AG08395 (cell line): ENCODE data around the gene KLRC4.
"Not testable (repeated sequence)": the region's sequence is repeated elsewhere in the genome, so short reads cannot be mapped to it uniquely, and the experiment has no call there.

ENCODE experiments used
- DNase-seq: peaks from one replicate; pipeline ENCODE4 v3.0.0; 2012; ENCODE audit warnings: mixed read lengths, low spot score

The KLRC4 gene, protein sequence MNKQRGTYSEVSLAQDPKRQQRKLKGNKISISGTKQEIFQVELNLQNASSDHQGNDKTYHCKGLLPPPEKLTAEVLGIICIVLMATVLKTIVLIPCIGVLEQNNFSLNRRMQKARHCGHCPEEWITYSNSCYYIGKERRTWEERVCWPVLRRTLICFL

DNA sequence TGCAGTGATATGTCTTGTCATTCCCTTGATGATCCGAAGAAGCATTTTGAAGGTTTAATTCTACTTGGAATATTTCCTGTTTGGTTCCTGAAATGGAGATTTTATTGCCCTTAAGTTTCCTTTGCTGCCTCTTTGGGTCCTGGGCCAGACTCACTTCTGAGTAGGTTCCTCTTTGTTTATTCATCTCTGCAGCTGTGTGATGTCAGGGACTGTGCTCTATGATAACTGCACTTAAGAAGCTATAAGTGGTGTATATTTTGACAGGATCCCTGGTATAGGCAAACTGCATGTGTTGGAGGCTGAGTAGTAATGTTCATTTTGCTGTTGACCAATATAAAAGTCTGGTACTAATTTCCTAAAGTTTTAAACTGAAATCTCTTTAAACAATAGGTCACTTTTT lies at the start of gene KLRC4:
Gene KLRC4 (minus strand): TSS at position 366 of the 400 bp plus-strand sequence. CDS start 182 bp downstream, at position 184.
- DNase-seq: no peak

DNA sequence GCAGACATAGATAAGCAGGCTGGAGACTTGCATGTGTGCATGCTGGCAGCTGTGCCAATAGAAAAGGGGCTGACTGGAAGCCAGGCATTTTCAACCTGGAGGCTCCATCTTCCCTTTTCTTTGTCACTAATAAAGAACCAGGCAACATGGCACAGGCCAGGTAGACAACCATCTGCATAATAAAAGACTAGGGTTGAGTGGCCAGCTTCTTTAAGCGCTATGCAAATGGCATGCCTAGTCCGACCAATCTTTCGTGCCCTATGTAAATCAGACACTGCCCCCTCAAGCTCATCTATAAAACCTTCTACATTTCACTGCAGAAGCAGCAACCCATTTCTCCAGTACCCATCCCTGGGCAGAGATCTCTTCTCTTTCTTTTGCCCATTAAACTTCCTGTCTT lies 48.2 kb upstream of the KLRC4 start:
- no peak for DNase-seq

DNA sequence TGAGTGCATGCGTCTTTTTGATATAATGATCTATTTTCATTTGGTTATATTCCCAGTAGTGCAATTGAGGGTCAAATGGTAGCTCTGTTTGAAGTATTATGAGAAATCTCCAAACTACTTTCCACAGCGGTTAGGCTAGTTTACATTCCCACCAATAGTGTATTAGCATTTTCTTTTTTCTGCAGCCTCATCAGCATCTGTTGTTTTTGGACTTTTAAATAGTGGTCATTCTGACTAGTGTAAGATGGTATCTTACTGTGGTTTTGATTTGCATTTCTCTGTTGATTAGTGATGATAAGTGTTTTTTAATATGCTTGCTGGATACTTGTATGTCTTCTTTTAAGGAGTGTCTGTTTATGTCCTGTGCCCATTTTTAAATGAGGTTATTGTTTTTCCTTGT lies 47.3 kb upstream of the KLRC4 start:
- no peak for DNase-seq

DNA sequence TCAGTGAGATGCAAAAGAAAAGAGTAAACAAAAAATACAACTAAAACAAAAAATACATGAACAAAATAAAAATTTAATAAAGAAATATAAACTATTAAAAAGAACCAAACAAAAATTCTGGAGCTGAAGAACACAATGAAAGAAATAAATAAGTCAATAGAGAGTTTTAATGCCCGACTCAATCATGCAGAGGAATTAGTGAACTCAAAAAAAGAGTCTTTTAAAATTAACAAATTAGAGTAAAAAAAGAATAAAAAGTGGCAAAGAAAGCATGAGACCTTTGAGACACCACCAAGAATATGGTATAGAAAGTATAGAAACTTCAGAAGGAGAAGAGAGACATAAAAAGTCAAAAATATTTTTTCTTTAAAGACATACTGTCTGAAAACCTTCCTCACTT lies 46.2 kb upstream of the KLRC4 start:
- DNase-seq: no peak

DNA sequence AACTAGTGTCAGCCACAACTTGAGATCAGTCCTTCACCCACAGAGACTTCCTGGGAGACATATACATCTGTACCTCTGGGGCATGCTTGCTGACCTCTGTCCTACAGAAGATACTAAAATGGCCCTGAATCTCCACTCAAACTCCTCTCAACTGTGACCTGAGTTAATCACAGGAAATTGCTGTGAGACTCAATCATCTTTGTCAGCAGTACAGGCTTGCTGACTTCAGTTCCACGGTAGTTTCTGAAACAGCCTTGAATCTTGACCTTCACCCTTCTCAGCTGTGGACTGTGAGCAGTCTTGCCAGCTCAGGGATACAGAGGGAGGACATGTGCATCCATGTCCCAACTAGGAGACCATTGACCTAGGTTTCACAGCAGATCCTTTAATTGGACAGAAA lies 45.0 kb upstream of the KLRC4 start:
- DNase-seq: no peak

DNA sequence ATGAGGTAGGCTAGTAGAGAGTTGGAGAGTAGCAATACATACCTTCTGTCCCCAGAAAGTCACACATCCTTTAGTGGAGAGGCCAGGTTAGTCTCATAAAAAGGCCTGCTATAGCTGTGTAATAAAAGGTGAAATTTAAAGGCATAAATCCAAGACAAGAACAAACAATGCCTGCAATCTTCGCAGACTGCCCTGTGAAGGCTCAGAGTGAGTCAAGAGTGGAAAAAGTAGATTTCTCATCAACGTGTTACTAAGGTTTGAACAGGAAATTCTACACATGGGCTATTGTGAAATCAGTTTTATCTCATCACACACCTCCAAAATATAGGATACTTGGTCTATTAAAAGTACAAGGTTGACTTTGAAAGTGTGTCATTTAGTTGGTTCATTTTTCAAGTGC lies 43.6 kb upstream of the KLRC4 start, which contains the start of gene KLRC1:
Gene KLRC1 (minus strand): TSS at position 222 of the 400 bp plus-strand sequence. CDS start 2,221 bp downstream, outside the sequence.
- DNase-seq: no peak

DNA sequence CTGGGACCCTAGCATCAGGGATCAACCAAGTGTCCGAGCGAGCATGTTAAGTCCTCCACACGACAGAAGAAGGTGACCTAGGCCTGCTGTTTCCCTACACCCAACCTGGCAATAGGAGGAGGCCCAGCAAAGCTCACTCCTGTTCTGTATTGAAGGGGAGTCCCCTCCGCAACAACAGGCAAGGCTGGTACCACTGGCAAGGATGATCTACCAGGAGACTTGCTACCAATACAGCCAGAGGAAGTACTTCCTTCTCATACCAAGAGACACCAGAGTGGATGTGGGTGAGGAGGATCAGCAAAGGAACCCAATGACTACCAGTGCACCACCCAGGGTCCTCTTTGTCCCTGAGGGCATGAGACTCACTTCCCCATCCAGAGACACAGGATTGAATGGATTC lies 38.7 kb upstream of the KLRC4 start:
- no peak for DNase-seq

DNA sequence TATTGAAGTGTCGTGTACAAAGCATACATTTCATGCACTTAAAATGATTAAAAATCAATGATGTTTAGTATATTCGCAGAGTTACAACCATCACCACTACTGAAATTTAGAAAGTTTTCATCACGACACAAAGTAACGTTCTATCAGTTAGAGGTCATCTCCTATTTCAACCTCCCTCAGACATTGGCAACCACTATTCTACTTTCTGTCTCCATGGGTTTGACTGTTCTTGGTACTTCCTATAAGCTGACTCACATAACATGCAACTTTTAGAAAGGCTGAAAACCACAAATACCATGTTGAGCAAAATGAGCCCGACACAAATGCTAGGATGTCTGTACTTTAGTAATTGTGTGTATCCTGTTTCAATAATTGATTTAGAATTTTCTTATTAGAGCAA lies 36.5 kb upstream of the KLRC4 start:
- not testable (repeated sequence) for DNase-seq

DNA sequence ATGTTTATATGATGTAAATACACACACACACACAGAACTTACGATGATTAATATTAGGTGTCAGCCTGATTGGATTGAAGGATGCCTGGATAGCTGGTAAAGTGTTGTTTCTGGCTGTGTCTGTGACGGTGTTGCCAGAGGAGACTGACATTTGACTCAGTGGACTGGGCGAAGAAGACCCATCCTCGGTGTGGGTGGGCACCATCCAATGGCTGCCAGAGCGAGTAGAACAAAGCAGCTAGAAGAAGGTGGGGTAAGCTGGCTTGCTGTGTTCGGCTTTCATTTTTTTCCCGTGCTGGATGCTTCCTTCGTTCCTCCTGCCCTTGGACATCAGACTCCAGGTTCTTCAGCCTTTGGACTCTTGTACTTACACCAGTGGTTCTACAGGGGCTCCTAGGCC lies 31.6 kb upstream of the KLRC4 start:
- not testable (repeated sequence) for DNase-seq

DNA sequence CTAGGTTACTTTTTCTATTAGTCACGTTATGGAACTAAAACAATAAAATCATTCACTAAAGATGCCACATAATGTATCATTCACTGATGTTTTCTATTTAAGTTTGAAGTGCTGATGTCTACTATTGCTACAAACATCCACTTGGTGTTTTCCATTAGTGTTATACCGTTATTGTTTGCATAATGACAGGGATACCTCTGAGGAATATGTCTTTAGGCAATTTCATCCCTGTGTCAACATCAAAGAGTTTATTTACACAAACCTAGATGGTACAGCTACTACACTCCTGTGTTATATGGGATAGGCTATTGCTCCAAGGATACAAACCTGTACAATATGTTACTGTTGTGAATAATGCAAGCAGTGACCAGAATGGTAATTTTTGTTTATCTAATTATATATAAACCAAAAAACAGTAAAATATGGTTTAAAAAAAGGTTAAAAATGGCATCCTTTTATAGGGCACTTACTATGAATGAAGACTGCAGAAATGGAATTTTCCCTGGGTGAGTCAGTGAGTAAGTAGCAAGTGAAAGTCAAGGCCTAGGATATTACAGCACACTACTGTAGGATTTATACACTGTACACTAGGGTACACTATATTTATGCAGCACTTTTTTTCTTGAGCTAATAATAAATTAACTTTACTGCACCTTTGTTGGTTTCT lies 30.2 kb upstream of the KLRC4 start:
- not testable (repeated sequence) for DNase-seq

DNA sequence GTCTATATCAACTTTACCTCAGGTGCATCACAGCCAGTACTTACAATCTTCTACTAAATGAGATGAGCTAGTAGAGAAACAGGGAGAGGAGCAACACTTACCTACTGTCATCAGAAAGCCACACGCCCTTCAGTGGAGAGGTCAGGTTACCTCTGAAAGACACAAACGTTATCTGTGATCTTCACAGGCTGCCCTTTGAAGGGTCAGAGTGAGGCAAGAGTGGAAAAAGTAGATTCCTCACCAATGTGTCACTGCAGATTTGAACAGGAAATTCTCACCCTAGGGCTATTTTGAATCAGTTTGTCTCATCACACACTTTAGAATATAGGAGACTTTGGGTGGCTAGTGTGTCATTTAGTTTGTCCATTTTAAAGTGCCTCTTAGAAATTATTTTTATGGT lies 28.0 kb upstream of the KLRC4 start:
- DNase-seq: not testable (repeated sequence)

DNA sequence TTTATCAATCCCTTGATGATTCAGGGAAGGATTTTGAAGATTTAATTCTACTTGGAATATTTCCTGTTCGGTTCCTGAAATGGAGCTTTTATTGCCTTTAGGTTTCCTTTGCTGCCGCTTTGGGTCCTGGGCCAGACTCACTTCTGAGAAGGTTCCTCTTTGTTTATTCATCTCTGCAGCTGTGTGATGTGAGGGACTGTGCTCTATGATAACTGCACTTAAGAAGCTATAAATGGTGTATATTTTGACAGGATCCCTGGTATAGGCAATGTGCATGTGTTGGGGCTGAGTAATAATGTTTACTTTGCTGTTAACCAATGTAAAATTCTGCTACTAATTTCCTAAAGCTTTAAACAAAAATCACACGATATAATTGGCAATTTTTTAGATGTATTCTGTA lies 26.3 kb upstream of the KLRC4 start, which contains the start of gene KLRC2:
Gene KLRC2 (minus strand): TSS at position 195 of the 400 bp plus-strand sequence. CDS start 24 bp downstream, at position 171.
- DNase-seq: not testable (repeated sequence)

DNA sequence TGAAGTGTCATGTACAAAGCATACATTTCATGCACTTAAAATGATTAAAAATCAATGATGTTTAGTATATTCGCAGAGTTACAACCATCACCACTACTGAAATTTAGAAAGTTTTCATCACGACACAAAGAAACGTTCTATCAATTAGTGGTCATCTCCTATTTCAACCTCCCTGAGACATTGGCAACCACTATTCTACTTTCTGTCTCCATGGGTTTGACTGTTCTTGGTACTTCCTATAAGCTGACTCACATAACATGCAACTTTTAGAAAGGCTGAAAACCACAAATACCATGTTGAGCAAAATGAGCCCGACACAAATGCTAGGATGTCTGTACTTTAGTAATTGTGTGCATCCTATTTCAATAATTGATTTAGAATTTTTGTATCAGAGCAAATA lies 21.1 kb upstream of the KLRC4 start:
- DNase-seq: not testable (repeated sequence)

DNA sequence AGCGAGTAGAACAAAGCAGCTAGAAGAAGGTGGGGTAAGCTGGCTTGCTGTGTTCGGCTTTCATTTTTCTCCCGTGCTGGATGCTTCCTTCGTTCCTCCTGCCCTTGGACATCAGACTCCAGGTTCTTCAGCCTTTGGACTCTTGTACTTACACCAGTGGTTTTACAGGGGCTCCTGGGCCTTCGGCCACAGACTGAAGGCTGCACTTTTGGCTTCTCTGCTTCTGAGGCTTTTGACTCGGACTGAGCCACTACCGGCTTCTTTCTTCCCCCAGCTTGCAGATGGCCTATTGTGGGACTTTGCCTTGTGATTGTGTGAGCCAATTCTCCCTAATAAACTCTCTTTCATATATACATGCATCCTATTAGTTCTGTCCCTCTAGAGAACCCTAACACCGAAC lies 16.4 kb upstream of the KLRC4 start:
- not testable (repeated sequence) for DNase-seq

DNA sequence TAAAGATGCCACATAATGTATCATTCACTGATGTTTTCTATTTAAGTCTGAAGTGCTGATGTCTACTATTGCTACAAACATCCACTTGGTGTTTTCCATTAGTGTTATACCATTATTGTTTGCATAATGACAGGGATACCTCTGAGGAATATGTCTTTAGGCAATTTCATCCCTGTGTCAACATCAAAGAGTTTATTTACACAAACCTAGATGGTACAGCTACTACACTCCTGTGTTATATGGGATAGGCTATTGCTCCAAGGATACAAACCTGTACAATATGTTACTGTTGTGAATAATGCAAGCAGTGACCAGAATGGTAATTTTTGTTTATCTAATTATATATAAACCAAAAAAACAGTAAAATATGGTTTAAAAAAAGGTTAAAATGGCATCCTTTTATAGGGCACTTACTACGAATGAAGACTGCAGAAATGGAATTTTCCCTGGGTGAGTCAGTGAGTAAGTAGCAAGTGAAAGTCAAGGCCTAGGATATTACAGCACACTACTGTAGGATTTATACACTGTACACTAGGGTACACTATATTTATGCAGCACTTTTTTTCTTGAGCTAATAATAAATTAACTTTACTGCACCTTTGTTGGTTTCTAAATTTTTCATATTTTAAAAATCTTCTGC lies 14.8 kb upstream of the KLRC4 start:
- DNase-seq: not testable (repeated sequence)

DNA sequence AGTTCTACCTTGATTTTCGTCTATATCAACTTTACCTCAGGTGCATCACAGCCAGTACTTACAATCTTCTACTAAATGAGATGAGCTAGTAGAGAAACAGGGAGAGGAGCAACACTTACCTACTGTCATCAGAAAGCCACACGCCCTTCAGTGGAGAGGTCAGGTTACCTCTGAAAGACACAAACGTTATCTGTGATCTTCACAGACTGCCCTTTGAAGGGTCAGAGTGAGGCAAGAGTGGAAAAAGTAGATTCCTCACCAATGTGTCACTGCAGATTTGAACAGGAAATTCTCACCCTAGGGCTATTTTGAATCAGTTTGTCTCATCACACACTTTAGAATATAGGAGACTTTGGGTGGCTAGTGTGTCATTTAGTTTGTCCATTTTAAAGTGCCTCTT lies 12.6 kb upstream of the KLRC4 start:
- not testable (repeated sequence) for DNase-seq

DNA sequence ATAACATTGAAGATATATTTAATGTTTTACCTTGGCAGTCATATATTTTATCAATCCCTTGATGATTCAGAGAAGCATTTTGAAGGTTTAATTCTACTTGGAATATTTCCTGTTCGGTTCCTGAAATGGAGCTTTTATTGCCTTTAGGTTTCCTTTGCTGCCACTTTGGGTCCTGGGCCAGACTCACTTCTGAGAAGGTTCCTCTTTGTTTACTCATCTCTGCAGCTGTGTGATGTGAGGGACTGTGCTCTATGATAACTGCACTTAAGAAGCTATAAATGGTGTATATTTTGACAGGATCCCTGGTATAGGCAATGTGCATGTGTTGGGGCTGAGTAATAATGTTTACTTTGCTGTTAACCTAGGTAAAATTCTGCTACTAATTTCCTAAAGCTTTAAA lies 10.8 kb upstream of the KLRC4 start, which contains the start of gene KLRC3:
Gene KLRC3 (minus strand): TSS at position 262 of the 400 bp plus-strand sequence. CDS start 45 bp downstream, at position 217.
- not testable (repeated sequence) for DNase-seq

DNA sequence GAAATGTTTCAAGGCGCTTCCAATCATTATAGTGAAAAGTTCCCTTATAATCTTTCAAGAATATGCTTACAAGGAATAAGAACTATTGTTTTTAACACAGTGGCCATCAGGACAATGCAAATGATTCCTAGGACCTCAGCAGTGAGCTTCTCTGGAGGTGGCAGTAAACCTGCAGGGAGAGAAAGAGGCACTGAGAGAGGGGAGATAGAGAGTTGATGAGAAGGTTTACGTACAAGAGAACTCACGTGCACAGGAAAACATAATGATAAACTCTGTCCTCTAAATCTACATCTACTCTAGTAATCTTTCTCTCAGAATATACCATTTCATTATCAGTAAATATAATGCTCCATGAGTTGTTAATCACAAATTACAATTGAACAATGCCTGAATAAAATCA lies 715 bp downstream of the KLRC4 start:
- DNase-seq: no peak

DNA sequence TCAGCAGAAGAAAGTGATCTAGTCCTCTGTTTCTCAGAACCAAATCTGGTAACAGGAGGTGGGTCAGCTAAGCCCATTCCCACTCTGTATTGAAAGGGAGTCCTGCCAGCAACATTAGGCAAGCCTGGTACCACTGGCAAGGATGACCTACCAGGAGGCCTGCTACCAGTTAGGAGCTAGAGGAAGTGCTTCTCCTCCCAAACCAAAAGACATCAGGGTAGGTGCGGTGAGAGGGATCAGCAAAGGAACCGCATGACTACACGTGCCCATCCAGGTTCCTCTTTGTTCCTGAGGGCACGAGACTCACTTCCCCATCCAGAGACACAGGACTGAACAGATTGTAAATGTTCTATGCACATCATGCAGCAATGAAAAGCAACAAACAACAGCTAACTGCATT lies 2.8 kb downstream of the KLRC4 start:
- DNase-seq: no peak

DNA sequence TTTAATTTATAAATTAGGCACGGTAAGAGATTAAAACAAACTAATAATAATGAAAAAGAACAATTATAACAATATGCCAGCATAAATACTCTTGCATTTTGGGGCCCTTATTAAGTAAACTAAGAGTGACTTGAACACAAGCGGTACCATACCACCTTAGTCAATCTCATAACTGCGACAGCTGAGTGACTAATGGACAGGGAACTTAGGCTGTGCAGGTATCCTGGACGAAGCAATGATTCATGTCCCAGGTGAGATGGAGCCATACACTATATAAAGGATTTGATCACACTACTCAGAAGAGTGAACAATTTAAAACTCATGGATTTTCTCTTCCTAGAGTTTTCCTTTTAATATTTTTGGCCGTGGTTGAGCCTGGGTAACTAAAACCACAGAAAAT lies 4.3 kb downstream of the KLRC4 start:
- DNase-seq: no peak

DNA sequence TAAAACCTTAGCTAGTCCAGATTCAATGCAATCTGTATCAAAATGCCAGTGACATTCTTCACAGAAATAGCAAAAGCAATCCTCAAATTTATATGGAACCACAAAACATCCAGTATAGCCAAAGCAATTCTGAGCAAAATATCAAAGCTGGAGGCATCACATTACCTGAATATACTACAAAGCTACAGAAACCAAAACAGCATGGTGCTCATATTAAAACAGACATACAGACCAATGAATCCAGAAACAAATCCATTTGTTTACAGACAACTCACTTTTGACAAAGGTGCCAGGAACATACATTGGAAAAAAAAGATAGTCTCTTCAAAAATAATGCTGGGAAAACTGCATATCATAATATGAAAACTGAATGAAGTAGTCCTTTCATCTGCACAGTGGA lies 4.8 kb downstream of the KLRC4 start:
- DNase-seq: no peak

DNA sequence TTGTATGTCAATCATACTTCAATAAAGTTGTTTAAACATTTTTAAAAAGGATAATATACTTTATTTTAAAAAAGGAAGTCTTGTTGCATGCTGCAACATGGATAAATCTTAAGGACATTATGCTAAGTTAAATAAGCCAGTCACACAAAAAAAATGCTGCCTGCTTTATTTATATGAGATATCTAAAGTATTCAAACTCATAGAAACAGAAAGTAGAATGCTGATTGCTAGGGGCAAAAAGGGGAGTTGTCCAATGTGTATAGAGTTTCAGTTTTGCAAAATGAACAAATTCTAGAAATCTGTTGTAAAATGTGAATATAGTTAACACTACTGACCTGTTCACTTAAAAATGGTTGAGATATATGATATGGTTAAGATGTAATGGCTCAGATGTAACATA lies 8.7 kb downstream of the KLRC4 start:
- no peak for DNase-seq

DNA sequence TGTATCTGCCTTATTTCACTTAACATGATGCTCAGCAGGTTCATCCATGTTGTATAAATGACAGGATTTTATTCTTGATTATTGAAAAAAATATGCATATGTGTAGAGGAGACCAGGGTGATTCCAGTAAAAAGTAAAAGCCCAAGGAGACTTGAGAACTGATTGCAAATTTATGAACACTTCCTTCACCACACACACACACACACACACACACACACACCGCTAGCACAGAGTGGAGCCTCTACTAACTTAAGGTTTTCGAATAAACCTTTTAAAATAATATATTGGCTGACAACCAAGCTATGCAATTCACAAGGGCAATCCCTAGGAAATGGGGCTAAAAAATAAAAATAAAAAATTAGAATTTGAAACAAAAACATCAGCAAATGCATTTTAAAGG lies 11.4 kb downstream of the KLRC4 start:
- no peak for DNase-seq
